PFSK-1 (cell line): ENCODE data around the gene THBD.

Experiments
- FOXP2 ChIP-seq: optimal IDR thresholded peaks from 2 replicates; pipeline ENCODE3; 2011; ENCODE audit warnings: borderline replicate concordance, control low read depth, inconsistent platforms; ENCODE audit not compliant: insufficient read depth; ENCODE audit errors: extremely low read length, extremely low read depth
- POLR2AphosphoS5 ChIP-seq: IDR thresholded peaks from 2 replicates; pipeline ENCODE4 v1.6.1; 2012; ENCODE audit warnings: low read depth, mild to moderate bottlenecking, control low read depth, low read length, moderate library complexity
- SIN3A ChIP-seq: IDR thresholded peaks from 2 replicates; pipeline ENCODE4 v1.6.1; 2012; ENCODE audit warnings: mild to moderate bottlenecking, low read length, moderate library complexity, borderline replicate concordance; ENCODE audit not compliant: insufficient read depth
- TAF1 ChIP-seq: IDR thresholded peaks from 2 replicates; pipeline ENCODE4 v1.6.1; 2012; ENCODE audit warnings: low read length, control low read depth, borderline replicate concordance; ENCODE audit not compliant: insufficient read depth
- TF ChIP-seq, protein P1 (sequence below), 2 experiments: IDR thresholded peaks; 2 replicates each; pipeline versions ENCODE4 v1.6.1 to v1.8.0; 2011 to 2012; ENCODE audit warnings: low read depth in 2 of 2, low read length in 2 of 2, control low read depth in 1 of 2, inconsistent platforms in 1 of 2, mild to moderate bottlenecking in 1 of 2, moderate library complexity in 1 of 2; ENCODE audit not compliant: insufficient read depth in 1 of 2

DNA sequence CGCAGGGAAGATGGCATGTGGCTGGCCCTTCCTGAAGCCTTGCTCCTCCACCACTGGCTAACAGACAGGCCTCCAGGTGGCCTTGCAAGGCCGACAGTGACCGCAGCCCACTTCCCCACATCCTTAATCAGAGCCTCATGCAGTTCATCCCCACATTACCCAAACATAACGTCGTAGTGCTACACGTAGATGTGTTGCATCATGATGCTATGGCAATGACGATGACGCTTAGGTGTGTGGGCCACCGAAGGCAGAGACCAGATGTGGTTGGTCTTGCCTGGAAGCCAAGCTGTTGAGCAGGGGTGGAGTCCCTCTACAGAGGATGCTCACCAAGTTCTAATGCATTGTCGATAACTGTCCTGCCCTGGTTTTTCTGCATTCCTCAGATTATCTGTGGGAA, 31.0 kb upstream of the THBD start:
- TF ChIP-seq, protein P1, sequence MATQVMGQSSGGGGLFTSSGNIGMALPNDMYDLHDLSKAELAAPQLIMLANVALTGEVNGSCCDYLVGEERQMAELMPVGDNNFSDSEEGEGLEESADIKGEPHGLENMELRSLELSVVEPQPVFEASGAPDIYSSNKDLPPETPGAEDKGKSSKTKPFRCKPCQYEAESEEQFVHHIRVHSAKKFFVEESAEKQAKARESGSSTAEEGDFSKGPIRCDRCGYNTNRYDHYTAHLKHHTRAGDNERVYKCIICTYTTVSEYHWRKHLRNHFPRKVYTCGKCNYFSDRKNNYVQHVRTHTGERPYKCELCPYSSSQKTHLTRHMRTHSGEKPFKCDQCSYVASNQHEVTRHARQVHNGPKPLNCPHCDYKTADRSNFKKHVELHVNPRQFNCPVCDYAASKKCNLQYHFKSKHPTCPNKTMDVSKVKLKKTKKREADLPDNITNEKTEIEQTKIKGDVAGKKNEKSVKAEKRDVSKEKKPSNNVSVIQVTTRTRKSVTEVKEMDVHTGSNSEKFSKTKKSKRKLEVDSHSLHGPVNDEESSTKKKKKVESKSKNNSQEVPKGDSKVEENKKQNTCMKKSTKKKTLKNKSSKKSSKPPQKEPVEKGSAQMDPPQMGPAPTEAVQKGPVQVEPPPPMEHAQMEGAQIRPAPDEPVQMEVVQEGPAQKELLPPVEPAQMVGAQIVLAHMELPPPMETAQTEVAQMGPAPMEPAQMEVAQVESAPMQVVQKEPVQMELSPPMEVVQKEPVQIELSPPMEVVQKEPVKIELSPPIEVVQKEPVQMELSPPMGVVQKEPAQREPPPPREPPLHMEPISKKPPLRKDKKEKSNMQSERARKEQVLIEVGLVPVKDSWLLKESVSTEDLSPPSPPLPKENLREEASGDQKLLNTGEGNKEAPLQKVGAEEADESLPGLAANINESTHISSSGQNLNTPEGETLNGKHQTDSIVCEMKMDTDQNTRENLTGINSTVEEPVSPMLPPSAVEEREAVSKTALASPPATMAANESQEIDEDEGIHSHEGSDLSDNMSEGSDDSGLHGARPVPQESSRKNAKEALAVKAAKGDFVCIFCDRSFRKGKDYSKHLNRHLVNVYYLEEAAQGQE (IDR thresholded peaks at IDR 0.05; ENCODE audit: insufficient read depth in 1 of 2, low read depth in 2 of 2, low read length in 2 of 2) = no peak
- no peak for TF ChIP-seq POLR2AphosphoS5
- TF ChIP-seq TAF1 = no peak
- TF ChIP-seq SIN3A = no peak
- TF ChIP-seq FOXP2 = no peak
